K562 (cell line): ENCODE data around the gene PCBP2. TPM values are rescaled to one million over a fixed set of nuclear protein-coding genes. Genes with fewer than 3 reads are reported as not detected.

Experiments used
- BCOR ChIP-seq: fragments of 450-650 bp; IDR thresholded peaks from 2 replicates; pipeline ENCODE4 v1.6.1; 2016
- BRD9 ChIP-seq: fragments of 450-650 bp; IDR thresholded peaks from 2 replicates; pipeline ENCODE4 v1.6.1; 2018; ENCODE audit warnings: low read depth; ENCODE audit not compliant: partially characterized antibody
- CBX8 ChIP-seq: fragments of 200-600 bp; sonication (generic); IDR thresholded peaks from 2 replicates; pipeline ENCODE4 v1.6.1; 2012; ENCODE audit warnings: borderline replicate concordance, mixed run types, low read depth, mild to moderate bottlenecking, moderate library complexity, mixed read lengths, low read length, control low read depth, inconsistent platforms; ENCODE audit not compliant: poor library complexity, severe bottlenecking; ENCODE audit errors: extremely low read depth
- CCNT2 ChIP-seq: IDR thresholded peaks from 2 replicates; pipeline ENCODE4 v1.6.1; 2011; ENCODE audit warnings: borderline replicate concordance, low read depth, mild to moderate bottlenecking, moderate library complexity, mixed read lengths, low read length; ENCODE audit not compliant: insufficient read length; ENCODE audit errors: extremely low read depth
- CLOCK ChIP-seq: fragments of 250-450 bp; sonication (Bioruptor Pico); IDR thresholded peaks from 2 replicates; pipeline ENCODE4 v1.4.0; 2020; ENCODE audit warnings: mild to moderate bottlenecking, moderate library complexity, borderline replicate concordance
- CREB1 ChIP-seq, 2 experiments: sonication (generic) in 1 of 2; formaldehyde crosslinking in 1 of 2; IDR thresholded peaks; 2 replicates each; pipeline versions ENCODE4 v1.6.1 to v1.8.0; 2012 to 2022; ENCODE audit warnings: inconsistent platforms in 1 of 2, mild to moderate bottlenecking in 1 of 2, missing genetic modification reagents in 1 of 2, moderate library complexity in 1 of 2
- ESRRB ChIP-seq: fragments of 250-450 bp; sonication (Bioruptor Pico); IDR thresholded peaks from 2 replicates; pipeline ENCODE4 v1.5.0; 2020; ENCODE audit warnings: mild to moderate bottlenecking, moderate library complexity, borderline replicate concordance
- EZH2 ChIP-seq: IDR thresholded peaks from 2 replicates; pipeline ENCODE4 v1.6.1; 2012; ENCODE audit warnings: low read depth, mild to moderate bottlenecking, inconsistent platforms, low read length, borderline replicate concordance
- GABPA ChIP-seq: fragments of 200-800 bp; sonication (Bioruptor generic); conservative IDR thresholded peaks from 2 replicates; pipeline ENCODE4 v1.6.1; 2016; ENCODE audit warnings: low read depth, missing genetic modification characterization, missing compliant biosample characterization
- HIVEP1 ChIP-seq: fragments of 250-450 bp; sonication (Bioruptor Pico); IDR thresholded peaks from 2 replicates; pipeline ENCODE4 v1.4.0; 2020; ENCODE audit warnings: mild to moderate bottlenecking
- HMGN3 ChIP-seq: IDR thresholded peaks from 2 replicates; pipeline ENCODE4 v1.6.1; 2011; ENCODE audit warnings: borderline replicate concordance, low read depth, mild to moderate bottlenecking, mixed read lengths, low read length; ENCODE audit not compliant: insufficient read length; ENCODE audit errors: extremely low read depth
- KLF16 ChIP-seq: IDR thresholded peaks from 2 replicates; pipeline ENCODE4 v1.6.1; 2016; ENCODE audit warnings: antibody characterized with exemption
- MEF2D ChIP-seq: conservative IDR thresholded peaks from 2 replicates; pipeline ENCODE4 v1.6.1; 2016; ENCODE audit warnings: low read depth, missing genetic modification characterization, missing compliant biosample characterization
- MTA1 ChIP-seq: fragments of 450-650 bp; IDR thresholded peaks from 2 replicates; pipeline ENCODE4 v1.6.1; 2017; ENCODE audit warnings: borderline replicate concordance
- MTA2 ChIP-seq: fragments of 450-650 bp; IDR thresholded peaks from 2 replicates; pipeline ENCODE4 v1.6.1; 2016; ENCODE audit warnings: low read depth
- MXI1 ChIP-seq: IDR thresholded peaks from 2 replicates; pipeline ENCODE4 v1.6.1; 2011; ENCODE audit warnings: low read depth, mild to moderate bottlenecking, improper control_type of control experiment, low read length
- NFE2L1 ChIP-seq: fragments of 450-650 bp; IDR thresholded peaks from 2 replicates; pipeline ENCODE4 v1.6.1; 2016; ENCODE audit warnings: missing genetic modification characterization, low read depth, mild to moderate bottlenecking, missing compliant biosample characterization, moderate library complexity, borderline replicate concordance
- RBFOX2 ChIP-seq: fragments of 200-400 bp; formaldehyde crosslinking; IDR thresholded peaks from 2 replicates; pipeline ENCODE4 v1.6.1; 2017; ENCODE audit warnings: low read depth, mild to moderate bottlenecking, low read length, moderate library complexity
- RBM22 ChIP-seq: fragments of 200-400 bp; formaldehyde crosslinking; IDR thresholded peaks from 2 replicates; pipeline ENCODE4 v1.6.1; 2018; ENCODE audit warnings: low read length, low read depth; ENCODE audit not compliant: poor library complexity, severe bottlenecking
- SOX6 ChIP-seq: fragments of 450-650 bp; IDR thresholded peaks from 2 replicates; pipeline ENCODE4 v1.6.1; 2014; ENCODE audit warnings: mild to moderate bottlenecking
- TAF15 ChIP-seq: fragments of 200-400 bp; formaldehyde crosslinking; IDR thresholded peaks from 2 replicates; pipeline ENCODE4 v1.6.1; 2017; ENCODE audit warnings: mild to moderate bottlenecking, low read depth, low read length, moderate library complexity
- TAF7 ChIP-seq: fragments of 450-650 bp; IDR thresholded peaks from 2 replicates; pipeline ENCODE4 v1.6.1; 2016; ENCODE audit warnings: missing genetic modification characterization, missing compliant biosample characterization
- TBP ChIP-seq: optimal IDR thresholded peaks from 2 replicates; pipeline ENCODE3; 2011; ENCODE audit warnings: low read depth, low read length, improper control_type of control experiment
- ZZZ3 ChIP-seq: fragments of 450-650 bp; IDR thresholded peaks from 2 replicates; pipeline ENCODE4 v1.6.1; 2016; ENCODE audit warnings: antibody characterized with exemption, mild to moderate bottlenecking, moderate library complexity
- polyA plus RNA-seq, 8 experiments: library from polyadenylated mRNA; depleted of rRNA in 4 of 8; stranded (reverse) in 5 of 8; unstranded in 3 of 8; fragments of >200 nt; fragmentation: Nextera tagmentation in 2 of 8; fragmentation: Illumina TruSeq in 1 of 8; extraction: Ambion mirVana in 2 of 8; extraction: Trizol in 1 of 8; gene quantifications; 2 replicates each; pipeline versions ENCODE4 v1.2.1 to v1.2.3, GENCODE V29; 2011 to 2014; ENCODE audit warnings: inconsistent platforms in 1 of 8, missing spikeins in 1 of 8
- total RNA-seq, 7 experiments: library from RNA; depleted of rRNA in 6 of 7; stranded (reverse); fragments of >200 nt in 6 of 7; fragmentation: Illumina TruSeq in 2 of 7; extraction: Trizol in 2 of 7; gene quantifications; 2 replicates each; pipeline versions ENCODE4 v1.2.1 to v1.2.3, GENCODE V29; 2011 to 2021; ENCODE audit warnings: low replicate concordance in 1 of 7
- TF ChIP-seq, protein P1 (sequence below): IDR thresholded peaks from 2 replicates; pipeline ENCODE4 v1.6.1; 2016; ENCODE audit warnings: missing genetic modification characterization, missing compliant biosample characterization

Gene PCBP2
- total and polyA plus RNA-seq, 9 of the 15 experiments (the other 6 are each of a cell fraction or from before 2014, with no cell fraction given): 137 to 831 (median 328) TPM

DNA sequence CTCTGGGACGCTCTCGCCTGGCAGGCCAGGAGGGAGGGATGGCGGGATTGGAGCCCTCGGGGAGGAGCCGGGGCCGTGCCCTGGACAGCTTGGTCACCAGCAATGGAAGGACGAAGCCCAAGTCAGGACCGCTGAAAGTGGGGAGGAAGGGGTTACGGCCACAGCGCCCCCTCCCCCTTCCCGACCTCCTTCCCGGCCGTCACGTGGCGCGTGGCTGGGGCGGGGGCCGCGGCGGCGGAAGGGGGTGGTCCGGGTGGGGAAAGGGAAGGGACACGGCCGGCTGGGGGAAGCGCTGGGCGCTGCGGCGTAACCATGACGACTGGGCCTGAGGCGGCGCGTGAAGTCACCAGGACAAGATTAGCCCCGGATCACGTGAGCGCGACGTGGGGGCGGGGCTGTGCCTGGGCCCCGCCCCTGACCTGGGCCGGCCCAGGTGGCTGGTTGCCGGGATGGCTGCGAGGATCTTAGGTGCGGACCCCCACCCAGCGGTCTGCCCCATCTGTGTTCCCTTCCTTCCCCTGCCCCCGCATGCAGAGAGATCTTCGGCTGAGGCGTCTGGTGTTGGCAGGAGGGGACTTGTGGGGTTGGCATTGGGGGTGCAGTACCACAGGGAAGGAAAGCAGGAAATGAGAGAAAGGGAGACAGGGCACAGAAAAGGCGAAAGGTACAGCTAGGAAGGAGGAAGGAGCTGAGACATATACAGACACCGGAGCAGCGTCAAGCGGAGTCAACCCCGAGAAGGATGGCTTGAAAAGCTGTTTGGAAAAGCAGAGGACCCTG lies 41.1 kb downstream of the PCBP2 start (continued):
- TF ChIP-seq HIVEP1 (CRISPR knock-in tag) (no peak), SOX6 (no peak), ZZZ3 (no peak), KLF16 (no peak), BCOR (no peak), MTA1 (0 out of 2 replicates have a peak, but pooled peaks have one; percentile 44), RBFOX2 (peak; percentile 58), RBM22 (no peak), CBX8 (no peak), HMGN3 (peak; percentile 74), TAF15 (no peak), GABPA (tag) (peak; percentile 30; the same call in 1 of the 2 replicates), CCNT2 (peak; percentile 81), ESRRB (CRISPR knock-in tag) (no peak), MEF2D (tag) (no peak), BRD9 (no peak), TAF7 (tag) (no peak), TBP (peak; percentile 50), EZH2 (no peak), MXI1 (peak; percentile 91), MTA2 (no peak), CLOCK (CRISPR knock-in tag) (no peak), CREB1 (IDR thresholded peaks at IDR 0.05) (peak; percentile 57; the same call in 1 of the 2 replicates), CREB1 (CRISPR knock-in tag; IDR thresholded peaks at IDR 0.05) (peak; percentile 21; the same call in 1 of the 2 replicates), NFE2L1 (tag) (no peak)
- TF ChIP-seq, protein P1, sequence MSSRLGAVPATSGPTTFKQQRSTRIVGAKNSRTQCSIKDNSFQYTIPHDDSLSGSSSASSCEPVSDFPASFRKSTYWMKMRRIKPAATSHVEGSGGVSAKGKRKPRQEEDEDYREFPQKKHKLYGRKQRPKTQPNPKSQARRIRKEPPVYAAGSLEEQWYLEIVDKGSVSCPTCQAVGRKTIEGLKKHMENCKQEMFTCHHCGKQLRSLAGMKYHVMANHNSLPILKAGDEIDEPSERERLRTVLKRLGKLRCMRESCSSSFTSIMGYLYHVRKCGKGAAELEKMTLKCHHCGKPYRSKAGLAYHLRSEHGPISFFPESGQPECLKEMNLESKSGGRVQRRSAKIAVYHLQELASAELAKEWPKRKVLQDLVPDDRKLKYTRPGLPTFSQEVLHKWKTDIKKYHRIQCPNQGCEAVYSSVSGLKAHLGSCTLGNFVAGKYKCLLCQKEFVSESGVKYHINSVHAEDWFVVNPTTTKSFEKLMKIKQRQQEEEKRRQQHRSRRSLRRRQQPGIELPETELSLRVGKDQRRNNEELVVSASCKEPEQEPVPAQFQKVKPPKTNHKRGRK (tag): no peak
